Retina (tissue), 1 donor: ENCODE data around the gene C2orf68.
"Not testable (repeated sequence)": the region's sequence is repeated elsewhere in the genome, so short reads cannot be mapped to it uniquely, and the experiment has no call there.

Experiments
- DNase-seq: peaks from one replicate; pipeline ENCODE4 v3.0.0-alpha.2; 2016

C2orf68 gene

DNA sequence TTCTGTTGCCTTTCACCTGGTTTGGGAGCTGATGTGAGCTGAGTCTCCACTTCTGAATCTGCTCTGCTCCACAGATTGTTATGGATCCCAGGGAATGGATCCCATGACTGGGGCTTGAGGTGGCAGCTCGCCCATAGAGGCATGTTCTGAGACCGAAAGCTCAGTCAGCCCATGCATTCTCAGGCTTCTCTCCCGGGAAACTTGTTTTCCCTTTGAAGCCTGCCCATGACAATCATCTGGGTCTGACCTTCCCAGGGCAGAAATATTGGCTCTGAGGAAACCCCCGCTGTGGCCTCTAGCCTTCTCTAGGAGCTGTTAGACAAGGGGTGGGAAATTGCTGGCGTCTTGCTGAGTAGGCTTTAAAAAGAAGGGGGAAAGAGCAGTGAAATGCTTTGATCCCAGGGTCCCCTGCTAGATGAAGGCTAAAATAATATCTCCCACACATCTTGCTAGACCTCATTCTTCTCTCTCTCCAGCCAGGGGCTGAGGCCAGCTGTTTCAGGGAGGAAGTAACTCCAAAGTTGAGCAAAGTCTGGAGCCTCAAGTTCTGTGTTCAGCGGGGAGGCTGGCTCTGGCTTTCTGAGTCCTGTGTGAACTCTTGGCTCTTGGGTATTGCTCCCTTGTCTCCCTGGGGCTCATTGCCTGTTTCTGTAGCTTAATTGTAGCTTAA is 32.5 kb downstream of the C2orf68 start:
- peak; percentile 37 for DNase-seq

DNA sequence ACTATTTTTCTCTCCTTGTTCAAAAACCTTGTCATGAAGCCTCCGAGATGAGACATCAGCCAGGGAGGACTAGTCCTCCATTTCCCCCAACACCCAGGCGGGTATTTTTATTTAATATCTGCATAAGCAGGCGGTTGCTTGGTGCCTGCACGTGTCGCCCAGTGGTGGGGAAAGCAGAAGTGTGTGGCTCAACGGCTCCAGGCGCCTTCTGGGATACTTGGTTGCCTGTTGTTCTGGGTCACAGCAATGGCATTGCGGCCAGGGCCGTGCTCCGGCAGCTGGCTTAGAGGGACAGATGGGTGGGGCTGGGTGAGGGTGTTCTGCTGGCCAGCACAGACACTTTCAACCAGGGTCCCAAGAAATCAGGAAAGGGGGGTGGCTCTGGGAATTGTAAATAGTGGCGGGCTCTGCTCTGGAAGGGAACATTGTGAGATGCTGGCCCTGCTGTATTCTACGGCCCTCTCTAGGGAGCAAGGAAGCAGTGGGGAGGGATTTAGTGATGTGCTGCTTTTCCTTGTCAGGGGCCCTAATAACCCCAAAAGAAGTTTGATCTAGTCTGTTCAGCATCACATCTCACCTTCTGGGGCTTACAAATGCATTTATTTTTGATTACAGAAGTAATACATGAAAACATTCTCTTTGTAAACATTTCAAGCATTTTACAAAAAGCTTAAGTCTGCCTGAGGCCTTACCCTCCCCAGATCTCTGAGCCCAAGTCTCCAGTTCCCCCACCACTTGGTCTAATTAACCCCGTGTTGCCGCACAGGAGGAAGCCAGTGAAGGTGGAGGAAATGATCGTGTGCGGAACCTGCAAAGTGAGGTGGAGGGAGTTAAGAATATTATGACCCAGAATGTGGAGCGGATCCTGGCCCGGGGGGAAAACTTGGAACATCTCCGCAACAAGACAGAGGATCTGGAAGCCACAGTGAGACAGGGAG is 33.4 kb downstream of the C2orf68 start:
- DNase-seq: peak; percentile 62

DNA sequence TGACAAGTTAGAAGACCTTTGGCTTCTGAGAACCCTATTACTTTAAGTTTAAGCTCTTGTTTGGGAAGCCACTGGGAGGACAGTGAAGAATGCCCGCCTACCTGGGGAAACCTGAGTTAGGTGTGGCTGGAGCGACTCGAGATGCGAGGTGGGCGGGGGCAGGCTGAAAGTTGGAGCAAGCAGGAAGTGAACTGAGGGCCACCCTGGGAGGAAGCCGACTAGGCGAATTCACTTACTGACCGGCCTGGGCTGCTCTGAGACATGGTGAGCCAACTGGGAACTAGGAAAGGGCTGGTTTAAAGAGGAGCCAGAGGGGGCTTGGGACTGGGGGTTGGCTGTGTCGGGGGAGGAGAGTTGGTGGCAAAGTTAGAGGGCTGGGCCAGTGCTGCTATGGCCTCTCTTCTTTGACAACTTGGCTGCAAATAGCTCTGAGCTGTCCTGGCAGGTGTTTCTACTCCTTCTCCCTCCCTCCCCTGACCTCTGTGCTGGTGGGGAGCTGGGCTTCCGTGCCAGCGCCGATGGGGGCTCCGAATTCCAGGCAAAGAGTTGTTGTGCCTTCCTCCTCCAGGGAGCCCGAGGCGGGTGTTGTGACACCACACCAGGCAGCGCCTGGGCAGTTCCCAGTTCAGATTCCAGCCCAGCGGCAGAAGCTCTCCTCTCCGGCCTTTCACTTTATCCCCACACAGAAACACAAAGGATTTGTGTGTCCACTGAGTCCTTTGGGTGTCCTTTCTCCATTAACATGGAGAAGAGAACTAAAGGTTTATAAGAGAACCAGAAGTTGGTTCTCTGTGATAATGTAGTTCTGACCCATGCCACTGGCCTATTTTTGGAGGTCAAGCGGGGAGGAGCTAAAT is 34.3 kb downstream of the C2orf68 start, which contains the start of gene VAMP8:
Gene VAMP8, plus strand, starts transcription at position 201 of the 857 bp plus-strand sequence. Its CDS starts 61 bp downstream, at position 262.
- peak; percentile 35 for DNase-seq

DNA sequence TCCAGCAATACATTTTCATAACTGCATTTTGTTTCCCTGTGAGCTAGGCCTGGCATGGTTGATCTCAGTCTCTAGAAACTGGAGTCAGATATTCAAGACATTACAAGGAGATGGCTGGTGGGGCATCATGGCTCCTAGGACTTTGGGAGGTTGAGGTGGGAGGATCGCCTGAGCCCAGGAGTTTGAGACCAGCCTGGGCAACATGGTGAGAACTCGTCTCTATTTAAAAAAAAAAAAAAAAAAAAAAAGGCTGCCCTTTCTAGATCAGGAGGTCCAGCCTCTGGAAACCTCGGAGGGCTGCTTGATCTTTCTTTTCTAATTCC is 34.8 kb downstream of the C2orf68 start:
- DNase-seq: no peak

DNA sequence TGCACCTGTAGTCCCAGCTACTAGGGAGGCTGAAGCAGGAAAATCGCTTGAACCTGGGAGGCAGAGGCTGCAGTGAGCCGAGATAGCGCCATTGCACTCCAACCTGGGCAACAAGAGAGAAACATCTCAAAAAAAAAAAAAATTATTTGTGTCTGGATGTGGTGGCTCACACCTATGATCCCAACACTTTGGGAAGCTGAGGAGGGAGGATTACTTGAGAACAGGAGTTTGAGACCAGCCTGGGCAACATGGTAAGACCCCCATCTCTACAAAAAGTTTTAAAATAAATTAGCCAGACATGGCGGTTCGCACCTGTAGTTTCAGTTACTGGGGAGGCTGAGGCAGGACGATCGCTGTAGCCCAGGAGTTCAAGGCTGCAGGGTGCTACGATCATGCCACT is 36.1 kb downstream of the C2orf68 start:
- no peak for DNase-seq

DNA sequence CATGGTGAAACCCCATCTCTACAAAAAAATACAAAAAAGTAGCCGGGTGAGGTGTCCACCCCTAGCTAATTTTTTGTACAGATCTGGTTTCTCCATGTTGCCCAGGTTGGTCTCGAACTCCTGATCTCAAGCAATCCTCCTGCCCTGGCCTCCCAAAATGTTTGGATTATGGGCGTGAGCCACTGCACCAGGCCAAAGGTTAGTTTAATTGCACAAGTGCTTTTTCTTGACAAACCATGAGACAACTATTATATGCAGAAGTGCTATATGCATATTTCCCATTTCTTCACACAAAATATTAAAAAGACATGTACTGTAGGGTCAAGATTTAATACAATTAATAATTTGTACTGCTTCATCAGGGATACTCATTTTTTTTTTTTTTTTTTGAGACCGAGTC is 45.6 kb downstream of the C2orf68 start:
- no peak for DNase-seq

DNA sequence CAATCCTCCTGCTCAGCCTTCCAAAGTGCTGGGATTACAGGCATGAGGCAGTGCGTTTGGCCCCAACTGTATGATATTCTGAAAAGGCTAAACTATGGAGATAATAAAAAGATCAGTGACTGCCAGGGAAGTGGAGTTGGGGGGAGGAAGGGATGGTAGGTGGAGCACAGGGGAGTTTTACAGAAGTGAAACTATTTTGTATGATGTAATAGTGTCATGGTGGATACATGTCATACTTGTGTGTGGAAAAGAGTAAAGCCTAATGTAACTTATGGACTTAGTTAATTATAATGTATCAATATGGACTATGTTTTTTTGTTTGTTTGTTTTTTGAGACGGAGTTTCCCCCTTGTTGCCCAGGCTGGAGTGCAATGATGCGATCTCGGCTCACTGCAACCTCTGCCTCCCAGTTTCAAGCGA is 47.7 kb downstream of the C2orf68 start:
- DNase-seq: no peak

DNA sequence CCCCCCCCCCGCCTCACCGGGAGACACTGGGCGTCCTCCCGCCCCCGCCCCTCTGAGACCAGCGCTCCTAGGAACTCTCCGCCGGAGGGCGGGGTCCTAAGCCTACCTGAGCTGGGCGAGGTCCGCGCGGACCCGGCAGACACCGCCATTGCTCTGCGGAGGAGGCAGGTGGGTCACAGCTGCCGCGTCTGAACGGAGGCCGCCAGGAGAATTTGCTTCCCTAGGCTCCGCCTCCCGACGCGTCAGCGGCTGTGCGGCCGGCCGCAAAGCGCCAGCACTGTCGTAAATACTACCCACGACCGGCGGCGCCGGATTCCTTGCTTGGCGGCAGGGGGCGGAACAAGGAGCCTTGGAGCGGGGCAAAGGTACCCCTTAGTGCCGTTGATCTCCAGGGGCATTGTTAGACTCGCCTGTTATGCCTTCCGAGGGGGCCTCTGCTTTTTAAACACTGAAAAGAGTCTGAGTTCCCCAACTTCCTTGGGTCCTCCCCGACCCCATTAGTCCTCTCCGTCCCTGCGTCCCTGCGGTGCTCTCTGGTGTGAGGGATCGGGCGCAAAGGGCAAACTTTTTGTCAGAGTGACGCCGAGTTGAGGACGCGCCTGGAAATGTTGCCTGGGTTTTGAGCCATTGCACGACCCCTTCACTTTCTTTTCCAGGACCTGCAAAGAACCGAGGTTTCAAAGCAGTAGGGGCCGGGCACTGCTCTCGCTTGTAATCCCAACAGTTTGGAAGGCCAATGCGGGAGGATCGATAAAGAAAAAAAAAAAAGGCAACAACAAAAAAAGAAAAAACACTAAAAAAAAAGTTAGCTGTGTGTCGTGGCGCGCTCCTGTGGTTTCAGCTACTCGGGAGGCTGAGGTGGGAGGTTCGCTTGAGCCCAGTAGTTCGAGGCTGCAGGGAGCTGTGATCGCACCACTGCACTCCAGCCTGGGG is 50.3 kb downstream of the C2orf68 start, which contains the start of gene GGCX:
Gene GGCX, minus strand, starts transcription at position 214 of the 933 bp plus-strand sequence. Its CDS starts 65 bp downstream, at position 149.
- peak; percentile 97 for DNase-seq

DNA sequence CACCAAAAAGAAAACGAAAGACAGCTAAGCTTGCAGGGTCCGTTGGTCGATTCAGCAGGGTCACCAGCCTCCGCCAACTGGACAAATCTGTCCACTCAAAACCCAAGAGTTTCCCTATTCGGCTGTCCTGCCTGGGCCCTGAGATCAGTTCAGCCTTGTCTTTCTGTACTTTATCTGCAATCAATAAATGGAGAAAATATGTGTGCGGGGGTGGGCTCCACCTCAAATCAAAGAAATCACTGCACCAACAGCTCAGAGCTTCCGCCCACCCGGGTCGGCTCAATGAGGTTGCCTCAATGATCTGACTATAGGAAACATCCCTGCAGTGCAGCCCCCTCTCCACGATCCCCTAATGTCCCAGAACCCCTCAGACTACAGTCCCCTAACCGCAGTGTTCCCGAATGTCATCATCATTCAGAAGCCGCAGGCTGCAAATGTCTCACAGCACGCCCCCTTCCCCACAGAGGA is 51.0 kb downstream of the C2orf68 start:
- DNase-seq: no peak

DNA sequence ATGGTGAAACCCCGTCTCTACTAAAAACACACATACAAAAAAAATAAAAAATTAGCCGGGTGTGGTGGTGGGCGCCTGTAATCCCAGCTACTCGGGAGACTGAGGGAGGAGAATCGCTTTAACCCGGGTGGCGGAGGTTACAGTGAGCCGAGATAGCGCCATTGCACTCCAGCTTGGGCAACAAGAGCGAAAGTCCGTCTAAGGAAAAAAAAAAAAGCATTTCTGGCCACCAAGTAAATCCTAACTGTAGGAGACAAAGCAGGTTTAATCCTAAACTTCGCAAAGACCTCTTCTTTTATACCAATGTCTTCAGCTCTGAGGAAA is 51.5 kb downstream of the C2orf68 start:
- DNase-seq: not testable (repeated sequence)

DNA sequence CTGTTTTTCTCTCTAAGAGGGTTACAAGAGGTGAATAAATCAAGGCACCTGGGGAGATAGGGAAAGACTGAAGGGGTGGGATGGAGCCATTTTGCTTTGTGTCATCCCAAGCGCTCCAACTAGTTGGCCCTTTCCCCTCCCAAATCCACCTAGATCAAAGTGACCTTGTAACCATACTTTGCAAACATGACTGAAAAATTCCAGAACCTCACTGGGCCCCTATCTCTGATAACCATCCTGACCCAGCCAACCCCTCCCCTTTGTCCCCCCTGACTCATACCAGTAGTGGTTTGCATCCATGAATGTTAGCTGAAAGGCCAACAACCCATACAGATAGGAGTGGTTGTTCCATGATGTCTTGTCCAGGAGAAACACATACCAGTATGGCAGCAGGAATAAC is 53.7 kb downstream of the C2orf68 start:
- DNase-seq: no peak

DNA sequence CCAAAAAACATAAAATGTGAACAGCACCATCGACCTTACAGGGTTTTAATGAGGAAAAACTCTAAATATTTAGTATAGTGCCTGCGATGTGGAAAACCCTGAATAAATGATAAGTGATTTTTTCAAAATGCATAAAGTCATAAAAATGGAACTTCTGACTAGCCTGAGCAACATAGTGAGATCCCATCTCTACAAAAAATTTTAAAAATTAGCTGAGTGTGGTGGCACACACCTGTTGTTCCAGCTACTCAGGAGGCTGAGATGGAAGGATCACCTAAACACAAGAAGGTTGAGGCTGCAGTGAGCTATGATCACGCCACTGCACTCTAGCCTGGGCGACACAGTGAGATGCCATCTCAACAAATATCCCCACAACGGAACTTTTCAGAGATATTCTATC is 54.7 kb downstream of the C2orf68 start:
- no peak for DNase-seq
